SK-N-SH (cell line): ENCODE data around the gene PLIN1. TPM values are rescaled to one million over a fixed set of nuclear protein-coding genes. Genes with fewer than 3 reads are reported as not detected.
A peak's percentile ranks its signal among the peaks of the same experiment; 100 is the strongest.

ENCODE experiments used
- CTCF ChIA-PET: fragments of 300-600, 350-600 bp; formaldehyde crosslinking; extraction: SDS; loops from one replicate; lab custom pipeline; 2021; lab: Yijun Ruan, JAX
- POLR2A ChIA-PET: fragments of 350-600 bp; sonication (Branson Sonifier 250); formaldehyde crosslinking; extraction: SDS; loops from one replicate; lab custom pipeline; 2020; ENCODE audit warnings: antibody characterized with exemption, inconsistent platforms; lab: Yijun Ruan, JAX
- DNase-seq: peaks from one replicate; pipeline ENCODE4 v3.0.0; 2012
- H2AFZ ChIP-seq: fragments of 200-600 bp; sonication (generic); 2 replicates; pipeline ENCODE4 v1.8.1; 2016; ENCODE audit warnings: antibody characterized with exemption, mild to moderate bottlenecking, low read depth
- H3F3A ChIP-seq: fragments of 200-600 bp; sonication (generic); replicated peaks from 2 replicates; pipeline ENCODE3; 2016; ENCODE audit warnings: antibody characterized with exemption, mild to moderate bottlenecking; ENCODE audit not compliant: insufficient read depth
- H3K27ac ChIP-seq, 2 experiments: fragments of 200-500 bp in 1 of 2; fragments of 200-600 bp in 1 of 2; sonication (Bioruptor generic) in 1 of 2; sonication (generic), shearing (Covaris generic) in 1 of 2; 2 replicates each; pipeline versions ENCODE4 v1.5.1 to v1.6.1; 2014 to 2016; ENCODE audit warnings: low read depth in 2 of 2, inconsistent platforms in 1 of 2, low read length in 1 of 2, mild to moderate bottlenecking in 1 of 2, mixed read lengths in 1 of 2
- H3K27me3 ChIP-seq: fragments of 200-600 bp; sonication (generic), shearing (Covaris generic); 2 replicates; pipeline ENCODE4 v1.6.1; 2016; ENCODE audit warnings: mixed run types; ENCODE audit not compliant: insufficient read depth
- H3K36me3 ChIP-seq, 2 experiments: fragments of 200-500 bp in 1 of 2; fragments of 200-600 bp in 1 of 2; sonication (Bioruptor generic) in 1 of 2; sonication (generic) in 1 of 2; replicated peaks in 1 of 2; 2 replicates each; pipeline versions ENCODE3 to v1.5.1; 2014 to 2016; ENCODE audit warnings: low read length in 1 of 2, mild to moderate bottlenecking in 1 of 2; ENCODE audit not compliant: insufficient read depth in 2 of 2, control insufficient read depth in 1 of 2
- H3K4me1 ChIP-seq, 2 experiments: fragments of 200-500 bp in 1 of 2; fragments of 200-600 bp in 1 of 2; sonication (Bioruptor generic) in 1 of 2; sonication (generic), shearing (Covaris generic) in 1 of 2; 2 replicates each; pipeline versions ENCODE4 v1.5.1 to v1.6.1; 2014 to 2016; ENCODE audit warnings: low read depth in 1 of 2, low read length in 1 of 2, mixed run types in 1 of 2; ENCODE audit not compliant: insufficient read depth in 2 of 2, control insufficient read depth in 1 of 2
- H3K4me2 ChIP-seq: fragments of 200-600 bp; sonication (generic), shearing (Covaris generic); 2 replicates; pipeline ENCODE4 v1.6.1; 2017; ENCODE audit warnings: mixed run types
- H3K4me3 ChIP-seq, 2 experiments: fragments of 200-500 bp in 1 of 2; fragments of 200-600 bp in 1 of 2; sonication (Bioruptor generic) in 1 of 2; sonication (generic), shearing (Covaris generic) in 1 of 2; 2 replicates each; pipeline versions ENCODE4 v1.5.1 to v1.8.1; 2014 to 2016; ENCODE audit warnings: low read depth in 2 of 2, inconsistent platforms in 1 of 2, low read length in 1 of 2, mild to moderate bottlenecking in 1 of 2, mixed read lengths in 1 of 2, moderate library complexity in 1 of 2
- H3K79me2 ChIP-seq: fragments of 200-600 bp; sonication (generic); 2 replicates; pipeline ENCODE4 v1.8.1; 2017; ENCODE audit warnings: mild to moderate bottlenecking; ENCODE audit not compliant: insufficient read depth
- H3K9ac ChIP-seq: fragments of 200-600 bp; sonication (generic); 2 replicates; pipeline ENCODE4 v1.6.1; 2017; ENCODE audit warnings: mixed run types
- H3K9me2 ChIP-seq: fragments of 200-600 bp; sonication (generic); 2 replicates; pipeline ENCODE4 v1.6.1; 2017; ENCODE audit warnings: mixed run types
- H3K9me3 ChIP-seq: fragments of 200-600 bp; sonication (generic); 2 replicates; pipeline ENCODE4 v1.6.1; 2017; ENCODE audit warnings: mixed run types, mild to moderate bottlenecking, moderate library complexity
- H4K20me1 ChIP-seq: fragments of 200-600 bp; sonication (generic); 2 replicates; pipeline ENCODE4 v1.6.1; 2017; ENCODE audit warnings: mild to moderate bottlenecking, mixed run types; ENCODE audit not compliant: insufficient read depth
- ELF1 ChIP-seq: IDR thresholded peaks from 2 replicates; pipeline ENCODE4 v1.4.0; 2012
- EZH2phosphoT487 ChIP-seq: fragments of 200-600 bp; sonication (generic); IDR thresholded peaks from 2 replicates; pipeline ENCODE4 v1.6.1; 2017; ENCODE audit warnings: low read depth, mixed run types, mild to moderate bottlenecking, antibody characterized with exemption, moderate library complexity, borderline replicate concordance
- GABPA ChIP-seq: IDR thresholded peaks from 2 replicates; pipeline ENCODE4 v1.4.0; 2012; ENCODE audit warnings: low read depth, mild to moderate bottlenecking
- GATA2 ChIP-seq: sonication (generic); formaldehyde crosslinking; IDR thresholded peaks from 2 replicates; pipeline ENCODE4 v1.5.0; 2020; ENCODE audit warnings: mild to moderate bottlenecking, missing genetic modification reagents
- RCOR1 ChIP-seq: fragments of 150-350 bp; IDR thresholded peaks from 2 replicates; pipeline ENCODE4 v1.6.1; 2017; ENCODE audit warnings: antibody characterized with exemption, low read length
- RFX5 ChIP-seq: IDR thresholded peaks from 2 replicates; pipeline ENCODE4 v1.6.1; 2012; ENCODE audit warnings: mild to moderate bottlenecking, improper control_type of control experiment, low read length
- SIN3A ChIP-seq: IDR thresholded peaks from 2 replicates; pipeline ENCODE4 v1.6.1; 2012; ENCODE audit warnings: low read depth, mild to moderate bottlenecking, low read length, moderate library complexity, borderline replicate concordance
- SMC3 ChIP-seq: IDR thresholded peaks from 2 replicates; pipeline ENCODE4 v1.6.1; 2012; ENCODE audit warnings: low read depth, low read length, improper control_type of control experiment
- TAF1 ChIP-seq: IDR thresholded peaks from 2 replicates; pipeline ENCODE4 v1.6.1; 2012; ENCODE audit warnings: low read depth, mild to moderate bottlenecking, low read length, moderate library complexity, borderline replicate concordance
- TEAD4 ChIP-seq: IDR thresholded peaks from 2 replicates; pipeline ENCODE4 v1.4.0; 2012; ENCODE audit warnings: mild to moderate bottlenecking, borderline replicate concordance; ENCODE audit not compliant: insufficient read depth
- WGBS: methylation state at CpG from one replicate; pipeline ENCODE4 v1.1.6; 2017; ENCODE audit warnings: low lambda C conversion rate; 5-methylcytosine and 5-hydroxymethylcytosine counted together
- polyA plus RNA-seq, 3 experiments: library from polyadenylated mRNA; depleted of rRNA; stranded (reverse); fragments of >200 nt; gene quantifications; 2 replicates each; pipeline ENCODE4 v1.2.3, GENCODE V29; 2012
- TF ChIP-seq, protein P1 (sequence below): IDR thresholded peaks from 2 replicates; pipeline ENCODE4 v1.4.0; 2012; ENCODE audit warnings: low read depth
- TF ChIP-seq, protein P2 (sequence below): IDR thresholded peaks from 2 replicates; pipeline ENCODE4 v1.4.0; 2012; ENCODE audit warnings: low read depth, borderline replicate concordance
- TF ChIP-seq, protein P3 (sequence below): fragments of 150-350 bp; IDR thresholded peaks from 2 replicates; pipeline ENCODE4 v1.6.1; 2016; ENCODE audit warnings: mild to moderate bottlenecking, low read depth, low read length

The PLIN1 gene
- polyA plus RNA-seq, 1 of the 3 experiments (the other 2 are of a cell fraction): 0.08 TPM

DNA sequence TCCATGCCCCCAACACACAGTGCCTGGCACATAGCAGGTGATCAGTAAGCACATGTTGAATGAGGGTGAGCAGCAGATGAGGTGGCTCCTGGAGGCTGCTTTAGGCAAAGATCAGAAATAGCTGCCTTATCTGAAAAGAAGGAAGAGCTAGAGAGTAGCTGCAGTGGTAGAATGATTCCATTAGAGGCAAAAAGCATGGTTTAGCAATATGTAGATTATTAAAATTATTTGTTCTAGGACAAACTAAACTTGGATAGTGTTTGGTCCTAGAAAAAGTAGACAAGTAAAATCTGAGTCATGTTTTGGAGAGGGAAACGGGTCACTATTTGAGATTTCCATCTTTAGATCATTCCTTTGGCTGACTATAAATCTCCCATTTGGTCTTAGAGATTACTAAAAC is 56.0 kb downstream of the PLIN1 start:
- POLR2A ChIA-PET: no interaction called here
- H4K20me1 ChIP-seq: no peaks in the 10 kb centered on the region
- no peaks in the 10 kb centered on the region for H3K9me2 ChIP-seq
- no peaks in the 10 kb centered on the region for H3K4me1 ChIP-seq
- 75% methylated on average over 1 of the region's 1 CpG for WGBS
- H3K9me3 ChIP-seq: no peaks in the 10 kb centered on the region
- H2AFZ ChIP-seq: no peak overlapping the region
- CTCF ChIA-PET: interaction anchor here (0.7 to 2.5 kb wide), 2 partner anchors 24 to 65 kb away, joined by 3 to 12 read pairs; no protein-coding TSS in a partner anchor
- no peaks in the 10 kb centered on the region; the same call in 1 of the 2 replicates for H3K79me2 ChIP-seq
- H3K9ac ChIP-seq: no peak overlapping the region
- H3K4me2 ChIP-seq: no peak overlapping the region
- H3K4me3 ChIP-seq: no peak overlapping the region
- TF ChIP-seq SIN3A (no peak), TEAD4 (no peak)
- H3K27me3 ChIP-seq: no peaks in the 10 kb centered on the region
- peak overlapping the region in 1 of 2 experiments; percentile 13; a peak in 1 of 4 replicates for H3K27ac ChIP-seq
- peaks cover 31 to 59% of the 10 kb centered on the region in 2 experiments for H3K36me3 ChIP-seq
- no peak for DNase-seq
- peaks cover 4% of the 10 kb centered on the region for H3F3A ChIP-seq

DNA sequence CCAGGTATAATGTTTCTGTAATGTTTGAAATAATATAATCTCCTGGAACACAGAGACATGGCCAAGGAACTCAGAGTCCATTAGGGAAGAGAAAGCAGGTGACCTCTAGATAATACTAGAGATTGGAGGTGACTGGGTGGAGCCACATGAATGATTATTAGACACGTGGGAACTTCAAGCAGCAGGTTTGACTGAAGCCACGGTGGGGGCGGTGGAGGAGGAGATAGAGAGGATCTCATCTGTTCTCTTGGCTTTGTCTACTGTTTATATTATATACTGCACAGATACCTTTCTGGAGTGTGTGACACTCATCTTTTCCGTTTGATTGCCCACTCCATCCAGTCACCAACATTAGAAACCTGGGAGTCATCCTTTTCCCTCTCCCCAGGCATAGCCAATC is 57.6 kb downstream of the PLIN1 start:
- POLR2A ChIA-PET: interaction anchor here (0.6 kb wide), 1 partner anchor 111 kb away, joined by 3 read pairs; no protein-coding TSS in a partner anchor
- H4K20me1 ChIP-seq: no peaks in the 10 kb centered on the region
- H3K27ac ChIP-seq: no peak overlapping the region
- H3K79me2 ChIP-seq: no peaks in the 10 kb centered on the region; the same call in 1 of the 2 replicates
- no peak overlapping the region for H2AFZ ChIP-seq
- H3F3A ChIP-seq: peaks cover 4% of the 10 kb centered on the region
- H3K36me3 ChIP-seq: peaks cover 28 to 46% of the 10 kb centered on the region in 2 experiments
- DNase-seq: no peak
- H3K9me2 ChIP-seq: no peaks in the 10 kb centered on the region
- H3K9me3 ChIP-seq: no peaks in the 10 kb centered on the region
- CTCF ChIA-PET: no interaction called here
- no peak overlapping the region for H3K4me2 ChIP-seq
- WGBS: 78% methylated on average over 4 of the region's 4 CpGs
- H3K9ac ChIP-seq: no peak overlapping the region
- H3K4me3 ChIP-seq: no peak overlapping the region
- no peaks in the 10 kb centered on the region for H3K4me1 ChIP-seq
- TF ChIP-seq ELF1 (no peak), TAF1 (no peak), RCOR1 (no peak), EZH2phosphoT487 (no peak), GABPA (no peak), RFX5 (no peak), GATA2 (CRISPR knock-in tag) (no peak), SMC3 (no peak)
- TF ChIP-seq, protein P1, sequence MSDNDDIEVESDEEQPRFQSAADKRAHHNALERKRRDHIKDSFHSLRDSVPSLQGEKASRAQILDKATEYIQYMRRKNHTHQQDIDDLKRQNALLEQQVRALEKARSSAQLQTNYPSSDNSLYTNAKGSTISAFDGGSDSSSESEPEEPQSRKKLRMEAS: no peak
- TF ChIP-seq, protein P2, sequence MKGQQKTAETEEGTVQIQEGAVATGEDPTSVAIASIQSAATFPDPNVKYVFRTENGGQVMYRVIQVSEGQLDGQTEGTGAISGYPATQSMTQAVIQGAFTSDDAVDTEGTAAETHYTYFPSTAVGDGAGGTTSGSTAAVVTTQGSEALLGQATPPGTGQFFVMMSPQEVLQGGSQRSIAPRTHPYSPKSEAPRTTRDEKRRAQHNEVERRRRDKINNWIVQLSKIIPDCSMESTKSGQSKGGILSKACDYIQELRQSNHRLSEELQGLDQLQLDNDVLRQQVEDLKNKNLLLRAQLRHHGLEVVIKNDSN: no peak
- TF ChIP-seq, protein P3, sequence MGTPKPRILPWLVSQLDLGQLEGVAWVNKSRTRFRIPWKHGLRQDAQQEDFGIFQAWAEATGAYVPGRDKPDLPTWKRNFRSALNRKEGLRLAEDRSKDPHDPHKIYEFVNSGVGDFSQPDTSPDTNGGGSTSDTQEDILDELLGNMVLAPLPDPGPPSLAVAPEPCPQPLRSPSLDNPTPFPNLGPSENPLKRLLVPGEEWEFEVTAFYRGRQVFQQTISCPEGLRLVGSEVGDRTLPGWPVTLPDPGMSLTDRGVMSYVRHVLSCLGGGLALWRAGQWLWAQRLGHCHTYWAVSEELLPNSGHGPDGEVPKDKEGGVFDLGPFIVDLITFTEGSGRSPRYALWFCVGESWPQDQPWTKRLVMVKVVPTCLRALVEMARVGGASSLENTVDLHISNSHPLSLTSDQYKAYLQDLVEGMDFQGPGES: no peak
- no peaks in the 10 kb centered on the region for H3K27me3 ChIP-seq
